KMS-11 (cell line): Measurements from ENCODE around the gene ITGB6.
A peak's percentile ranks its signal among the peaks of the same experiment; 100 is the strongest.

Experiments
- H2AFZ ChIP-seq: fragments of 200-600 bp; sonication (generic); 2 replicates; pipeline ENCODE4 v1.6.1; 2016; ENCODE audit warnings: antibody characterized with exemption, mixed run types, low read depth
- H3K27ac ChIP-seq: fragments of 200-600 bp; sonication (generic); 2 replicates; pipeline ENCODE4 v1.6.1; 2016; ENCODE audit warnings: mild to moderate bottlenecking, mixed run types
- H3K27me3 ChIP-seq: fragments of 200-600 bp; sonication (generic); 2 replicates; pipeline ENCODE4 v1.6.1; 2017; ENCODE audit warnings: mild to moderate bottlenecking, low read depth, mixed run types, moderate library complexity; ENCODE audit not compliant: insufficient read depth
- H3K36me3 ChIP-seq: fragments of 200-600 bp; sonication (generic); 2 replicates; pipeline ENCODE4 v1.6.1; 2017; ENCODE audit warnings: mild to moderate bottlenecking, mixed run types; ENCODE audit not compliant: insufficient read depth
- H3K4me1 ChIP-seq: fragments of 200-600 bp; sonication (generic); 2 replicates; pipeline ENCODE4 v1.6.1; 2016; ENCODE audit warnings: mild to moderate bottlenecking, low read depth, mixed run types; ENCODE audit not compliant: poor library complexity, severe bottlenecking
- H3K4me2 ChIP-seq: fragments of 200-600 bp; sonication (generic); 2 replicates; pipeline ENCODE4 v1.7.0; 2016; ENCODE audit warnings: mild to moderate bottlenecking, mixed run types
- H3K4me3 ChIP-seq: fragments of 200-600 bp; sonication (generic); IDR thresholded peaks from 2 replicates; pipeline ENCODE4 v1.6.1; 2017; ENCODE audit warnings: low read depth, low read length, mixed read lengths; ENCODE audit not compliant: insufficient read depth
- H3K79me2 ChIP-seq: fragments of 200-600 bp; sonication (generic); 2 replicates; pipeline ENCODE4 v1.6.1; 2016; ENCODE audit warnings: low read depth, mixed run types; ENCODE audit not compliant: insufficient read depth
- H3K9ac ChIP-seq: fragments of 200-600 bp; sonication (generic); 2 replicates; pipeline ENCODE4 v1.6.1; 2016; ENCODE audit warnings: mild to moderate bottlenecking, mixed run types
- H4K20me1 ChIP-seq: fragments of 200-600 bp; sonication (generic); 2 replicates; pipeline ENCODE4 v1.6.1; 2016; ENCODE audit warnings: mild to moderate bottlenecking, mixed run types; ENCODE audit not compliant: insufficient read depth
- CTCF ChIP-seq: fragments of 200-600 bp; sonication (generic); conservative IDR thresholded peaks from 2 replicates; pipeline ENCODE4 v1.6.1; 2017; ENCODE audit warnings: low read depth, mild to moderate bottlenecking, antibody characterized with exemption, low read length, moderate library complexity, mixed read lengths

The ITGB6 gene

GRCh38 chr2:160209516-160209856 lies 9.4 kb upstream of the ITGB6 start:
- Histone ChIP-seq H2AFZ (no peak overlapping the region), H3K27ac (peak overlapping the region; percentile 19; the same call in 1 of the 2 replicates), H3K4me3 (no peak overlapping the region), H3K9ac (no peak overlapping the region), H3K4me1 (peaks cover 71% of the 10 kb centered on the region), H3K4me2 (peak overlapping the region; percentile 76), H3K27me3 (no peaks in the 10 kb centered on the region), H4K20me1 (no peaks in the 10 kb centered on the region), H3K36me3 (no peaks in the 10 kb centered on the region), H3K79me2 (no peaks in the 10 kb centered on the region)
- TF ChIP-seq CTCF, result no peak

- Histone ChIP-seq H2AFZ (peak overlapping the region; percentile 38; the same call in 1 of the 2 replicates), H3K79me2 (no peaks in the 10 kb centered on the region), H3K4me2 (peak overlapping the region; percentile 76; the same call in 1 of the 2 replicates), H4K20me1 (no peaks in the 10 kb centered on the region), H3K4me3 (no peak overlapping the region), H3K36me3 (no peaks in the 10 kb centered on the region), H3K4me1 (peaks cover 69% of the 10 kb centered on the region), H3K9ac (no peak overlapping the region), H3K27me3 (no peaks in the 10 kb centered on the region), H3K27ac (peak overlapping the region; percentile 14; the same call in 1 of the 2 replicates)
- no peak for TF ChIP-seq CTCF
Measured at GRCh38 chr2:160208655-160209515, 8.8 kb upstream of the ITGB6 start.

- H3K27ac ChIP-seq, result peak overlapping the region; percentile 14; the same call in 1 of the 2 replicates
- H2AFZ ChIP-seq, result peak overlapping the region; percentile 38
- no peaks in the 10 kb centered on the region for H3K36me3 ChIP-seq
- peak overlapping the region; percentile 56 for H3K4me3 ChIP-seq
- no peaks in the 10 kb centered on the region for H4K20me1 ChIP-seq
- no peak for TF ChIP-seq CTCF
- no peaks in the 10 kb centered on the region for H3K27me3 ChIP-seq
- no peaks in the 10 kb centered on the region for H3K79me2 ChIP-seq
- peaks cover 69% of the 10 kb centered on the region for H3K4me1 ChIP-seq
- peak overlapping the region; percentile 38 for H3K4me2 ChIP-seq
- H3K9ac ChIP-seq, result no peak overlapping the region
Measured at GRCh38 chr2:160207804-160208654, 8.0 kb upstream of the ITGB6 start.

- no peaks in the 10 kb centered on the region for H3K36me3 ChIP-seq
- H3K4me3 ChIP-seq, result peak overlapping the region; percentile 56
- H3K79me2 ChIP-seq, result no peaks in the 10 kb centered on the region
- H3K9ac ChIP-seq, result no peak overlapping the region
- no peak overlapping the region for H3K27ac ChIP-seq
- H2AFZ ChIP-seq, result no peak overlapping the region
- H3K27me3 ChIP-seq, result no peaks in the 10 kb centered on the region
- H3K4me1 ChIP-seq, result peaks cover 76% of the 10 kb centered on the region
- TF ChIP-seq CTCF, result no peak
- peak overlapping the region; percentile 38; the same call in 1 of the 2 replicates for H3K4me2 ChIP-seq
- H4K20me1 ChIP-seq, result no peaks in the 10 kb centered on the region
Measured at GRCh38 chr2:160207271-160207670, 7.2 kb upstream of the ITGB6 start.
